OCI-LY1 (cell line): ENCODE data around the gene SMYD3.

ENCODE experiments used
- H2AFZ ChIP-seq: fragments of 200-600 bp; sonication (generic), shearing (Covaris generic); 2 replicates; pipeline ENCODE4 v1.6.0; 2014; ENCODE audit warnings: antibody characterized with exemption, mild to moderate bottlenecking, low read length
- H3F3A ChIP-seq: fragments of 200-600 bp; sonication (generic), shearing (Covaris generic); 2 replicates; pipeline ENCODE4 v1.6.0; 2014; ENCODE audit warnings: mild to moderate bottlenecking, antibody characterized with exemption, low read length, moderate library complexity; ENCODE audit not compliant: insufficient read depth
- H3K27ac ChIP-seq: fragments of 200-600 bp; sonication (generic); 2 replicates; pipeline ENCODE4 v1.5.1; 2014; ENCODE audit warnings: low read length, mixed run types, mild to moderate bottlenecking, low read depth; ENCODE audit not compliant: poor library complexity, severe bottlenecking
- H3K27me3 ChIP-seq: fragments of 200-600 bp; sonication (generic); 2 replicates; pipeline ENCODE4 v1.6.0; 2014; ENCODE audit warnings: antibody characterized with exemption, mild to moderate bottlenecking, low read length, moderate library complexity; ENCODE audit not compliant: insufficient read depth
- H3K36me3 ChIP-seq: fragments of 200-600 bp; sonication (generic); 2 replicates; pipeline ENCODE4 v1.6.1; 2014; ENCODE audit warnings: mild to moderate bottlenecking, antibody characterized with exemption, low read length, moderate library complexity, mixed read lengths; ENCODE audit not compliant: insufficient read depth
- H3K4me1 ChIP-seq: fragments of 200-600 bp; sonication (generic); 2 replicates; pipeline ENCODE4 v1.5.1; 2014; ENCODE audit warnings: mild to moderate bottlenecking, low read length, moderate library complexity; ENCODE audit not compliant: insufficient read depth, severe bottlenecking
- H3K4me2 ChIP-seq: fragments of 200-600 bp; sonication (generic), shearing (Covaris generic); 2 replicates; pipeline ENCODE4 v1.6.1; 2014; ENCODE audit warnings: low read length
- H3K4me3 ChIP-seq: fragments of 200-600 bp; sonication (generic); 2 replicates; pipeline ENCODE4 v1.5.1; 2014; ENCODE audit warnings: low read length, low read depth, mild to moderate bottlenecking, mixed read lengths; ENCODE audit not compliant: poor library complexity, severe bottlenecking
- H3K79me2 ChIP-seq: fragments of 200-600 bp; shearing (Covaris generic); 2 replicates; pipeline ENCODE4 v1.6.1; 2016; ENCODE audit warnings: mixed run types, low read length, mixed read lengths; ENCODE audit not compliant: insufficient read depth
- H3K9ac ChIP-seq: fragments of 200-600 bp; sonication (generic), shearing (Covaris generic); 2 replicates; pipeline ENCODE4 v1.6.1; 2014; ENCODE audit warnings: mild to moderate bottlenecking, low read length, mixed read lengths
- H3K9me2 ChIP-seq: fragments of 200-600 bp; sonication (generic), shearing (Covaris generic); 2 replicates; pipeline ENCODE4 v1.6.1; 2014; ENCODE audit warnings: low read depth, mild to moderate bottlenecking, low read length, mixed read lengths
- H3K9me3 ChIP-seq: fragments of 200-600 bp; shearing (Covaris generic); 2 replicates; pipeline ENCODE4 v1.6.1; 2014; ENCODE audit warnings: low read length, mixed read lengths
- H4K20me1 ChIP-seq: fragments of 200-600 bp; sonication (generic), shearing (Covaris generic); 2 replicates; pipeline ENCODE4 v1.6.0; 2016; ENCODE audit warnings: mild to moderate bottlenecking, low read length; ENCODE audit not compliant: insufficient read depth
- EZH2 ChIP-seq: fragments of 200-600 bp; sonication (generic), shearing (Covaris generic); IDR thresholded peaks from 2 replicates; pipeline ENCODE4 v1.8.0; 2017; ENCODE audit warnings: borderline replicate concordance, mixed run types, mild to moderate bottlenecking, antibody characterized with exemption, low read length, moderate library complexity, mixed read lengths
- TF ChIP-seq, protein P1 (sequence below): fragments of 200-600 bp; sonication (generic), shearing (Covaris generic); IDR thresholded peaks from 2 replicates; pipeline ENCODE4 v1.5.1; 2017; ENCODE audit warnings: mild to moderate bottlenecking, antibody characterized with exemption, low read length, moderate library complexity, mixed read lengths

SMYD3 gene

DNA sequence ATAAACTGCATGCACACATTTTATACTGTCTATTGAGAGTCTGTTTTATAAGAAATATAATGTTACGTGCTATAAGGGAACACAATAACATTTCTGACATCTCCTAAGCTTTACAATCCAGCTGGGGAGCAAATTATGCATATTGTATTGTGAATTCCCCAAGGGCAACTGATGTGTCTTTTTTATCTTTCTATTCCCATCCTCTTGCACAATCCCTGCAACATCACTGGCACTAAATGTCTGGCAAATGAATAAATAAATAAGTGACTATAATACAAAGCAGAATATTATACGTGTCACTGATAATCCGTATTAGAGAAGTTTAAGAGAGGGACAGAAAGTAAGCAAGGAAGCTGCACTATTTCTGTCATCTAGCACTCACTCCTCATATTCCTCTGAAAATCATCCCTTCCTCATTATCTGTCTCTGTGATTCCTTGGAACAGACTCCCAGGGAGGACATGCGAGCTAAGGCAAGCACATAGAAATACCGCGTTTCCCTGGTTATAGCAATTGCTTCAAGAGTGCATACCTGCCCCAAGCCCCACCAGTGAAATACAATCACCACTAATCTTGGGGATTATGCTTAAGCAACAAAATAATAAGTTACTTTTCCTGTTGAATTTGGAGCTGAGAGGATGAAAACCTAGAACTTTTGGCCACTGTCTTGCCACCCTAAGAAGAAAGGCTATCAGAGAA lies 205.4 kb downstream of the SMYD3 start:
- H4K20me1 ChIP-seq: no peaks in the 10 kb centered on the region
- TF ChIP-seq, protein P1, sequence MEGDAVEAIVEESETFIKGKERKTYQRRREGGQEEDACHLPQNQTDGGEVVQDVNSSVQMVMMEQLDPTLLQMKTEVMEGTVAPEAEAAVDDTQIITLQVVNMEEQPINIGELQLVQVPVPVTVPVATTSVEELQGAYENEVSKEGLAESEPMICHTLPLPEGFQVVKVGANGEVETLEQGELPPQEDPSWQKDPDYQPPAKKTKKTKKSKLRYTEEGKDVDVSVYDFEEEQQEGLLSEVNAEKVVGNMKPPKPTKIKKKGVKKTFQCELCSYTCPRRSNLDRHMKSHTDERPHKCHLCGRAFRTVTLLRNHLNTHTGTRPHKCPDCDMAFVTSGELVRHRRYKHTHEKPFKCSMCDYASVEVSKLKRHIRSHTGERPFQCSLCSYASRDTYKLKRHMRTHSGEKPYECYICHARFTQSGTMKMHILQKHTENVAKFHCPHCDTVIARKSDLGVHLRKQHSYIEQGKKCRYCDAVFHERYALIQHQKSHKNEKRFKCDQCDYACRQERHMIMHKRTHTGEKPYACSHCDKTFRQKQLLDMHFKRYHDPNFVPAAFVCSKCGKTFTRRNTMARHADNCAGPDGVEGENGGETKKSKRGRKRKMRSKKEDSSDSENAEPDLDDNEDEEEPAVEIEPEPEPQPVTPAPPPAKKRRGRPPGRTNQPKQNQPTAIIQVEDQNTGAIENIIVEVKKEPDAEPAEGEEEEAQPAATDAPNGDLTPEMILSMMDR: no peak
- no peak for TF ChIP-seq EZH2
- H3K9me2 ChIP-seq: no peaks in the 10 kb centered on the region
- H3K27ac ChIP-seq: no peak overlapping the region
- H2AFZ ChIP-seq: no peak overlapping the region
- 0 out of 2 replicates have a peak, but pooled peaks cover 6% of the 10 kb centered on the region for H3K36me3 ChIP-seq
- no peaks in the 10 kb centered on the region for H3K27me3 ChIP-seq
- no peaks in the 10 kb centered on the region for H3K4me1 ChIP-seq
- no peaks in the 10 kb centered on the region for H3K79me2 ChIP-seq
- H3K9me3 ChIP-seq: no peaks in the 10 kb centered on the region
- H3K4me3 ChIP-seq: no peak overlapping the region
- H3F3A ChIP-seq: no peaks in the 10 kb centered on the region
- H3K9ac ChIP-seq: no peak overlapping the region
- H3K4me2 ChIP-seq: no peak overlapping the region

- no peak overlapping the region for H3K4me2 ChIP-seq
- no peak overlapping the region for H3K9ac ChIP-seq
- no peaks in the 10 kb centered on the region for H3K9me3 ChIP-seq
- TF ChIP-seq, protein P1: no peak
- TF ChIP-seq EZH2: no peak
- H3F3A ChIP-seq: no peaks in the 10 kb centered on the region
- no peaks in the 10 kb centered on the region for H3K9me2 ChIP-seq
- no peak overlapping the region for H3K4me3 ChIP-seq
- H3K27me3 ChIP-seq: no peaks in the 10 kb centered on the region
- H3K36me3 ChIP-seq: 0 out of 2 replicates have a peak, but pooled peaks cover 3% of the 10 kb centered on the region
- no peak overlapping the region for H3K27ac ChIP-seq
- no peaks in the 10 kb centered on the region for H4K20me1 ChIP-seq
- H2AFZ ChIP-seq: no peak overlapping the region
- H3K4me1 ChIP-seq: no peaks in the 10 kb centered on the region
- no peaks in the 10 kb centered on the region for H3K79me2 ChIP-seq
These were observed 206.2 kb downstream of the SMYD3 start for GRCh38 chr1:246300626-246301549.

DNA sequence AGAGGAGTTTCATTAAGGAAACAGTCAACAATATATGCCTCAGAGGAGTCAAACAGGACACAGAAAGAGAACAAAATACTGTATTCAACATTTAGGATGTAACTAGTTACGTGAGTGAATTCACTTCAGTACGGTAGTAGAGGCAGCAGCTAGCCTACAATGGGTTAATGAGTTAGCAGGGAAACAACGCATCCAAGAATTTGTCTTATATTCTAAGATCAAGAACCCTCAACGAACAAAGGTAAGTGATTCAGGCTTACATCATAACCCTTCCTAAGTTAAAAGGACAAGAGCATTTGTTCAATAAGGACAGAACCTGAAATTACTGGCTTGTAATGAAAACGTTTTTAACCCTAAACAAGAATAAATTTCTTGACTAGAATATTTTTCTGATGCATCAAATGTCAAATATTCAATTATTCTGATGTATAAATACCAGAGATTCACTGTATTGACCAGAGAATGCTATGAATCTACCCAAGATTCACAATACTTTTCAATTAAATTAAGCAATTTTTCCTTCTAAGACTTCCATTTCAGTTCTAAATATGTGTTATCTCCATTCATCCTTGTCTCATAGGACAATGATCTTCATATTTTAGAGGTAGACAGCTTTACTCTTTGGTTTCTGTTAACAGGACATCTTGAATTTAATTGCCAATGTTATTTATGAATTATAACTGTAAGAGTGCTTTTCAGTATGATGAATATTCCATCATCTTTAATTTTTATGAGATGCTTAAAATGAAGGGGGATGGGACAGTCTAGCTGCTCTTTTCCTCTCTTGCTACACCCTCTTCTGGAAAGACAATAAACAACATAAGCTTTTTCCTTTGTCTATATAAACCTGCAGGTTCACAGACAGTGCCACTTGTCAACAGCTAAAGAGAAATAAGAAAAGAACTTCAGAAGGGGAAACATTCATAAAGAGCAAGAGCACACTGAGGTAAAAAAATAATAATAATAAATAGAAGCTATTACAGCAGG lies 209.5 kb downstream of the SMYD3 start:
- TF ChIP-seq, protein P1: no peak
- TF ChIP-seq EZH2: no peak
- H3K9ac ChIP-seq: no peak overlapping the region
- no peaks in the 10 kb centered on the region for H4K20me1 ChIP-seq
- H3F3A ChIP-seq: no peaks in the 10 kb centered on the region
- no peaks in the 10 kb centered on the region for H3K9me3 ChIP-seq
- 0 out of 2 replicates have a peak, but pooled peaks cover 3% of the 10 kb centered on the region for H3K36me3 ChIP-seq
- H3K4me1 ChIP-seq: no peaks in the 10 kb centered on the region
- H3K79me2 ChIP-seq: no peaks in the 10 kb centered on the region
- H3K27ac ChIP-seq: no peak overlapping the region
- no peak overlapping the region for H2AFZ ChIP-seq
- no peak overlapping the region for H3K4me3 ChIP-seq
- H3K27me3 ChIP-seq: no peaks in the 10 kb centered on the region
- H3K4me2 ChIP-seq: no peak overlapping the region
- no peaks in the 10 kb centered on the region for H3K9me2 ChIP-seq
